Lower leg skin (tissue), 4 donors: ENCODE measurements around the gene CMTM8. TPM values are rescaled to one million over a fixed set of nuclear protein-coding genes. Genes with fewer than 3 reads are reported as not detected.
A peak's percentile ranks its signal among the peaks of the same experiment; 100 is the strongest.
"Not testable (repeated sequence)": the region's sequence is repeated elsewhere in the genome, so short reads cannot be mapped to it uniquely, and the experiment has no call there.

Experiments used
- DNase-seq, 2 donors: peaks; one replicate each; pipeline ENCODE4 v3.0.0-alpha.2; 2019; ENCODE audit warnings: low spot score in 2 of 2
- H3K4me3 ChIP-seq: fragments of 200-600 bp; sonication (generic); 2 replicates; pipeline ENCODE4 v1.5.1; 2017; ENCODE audit warnings: mild to moderate bottlenecking, low read depth; ENCODE audit not compliant: poor library complexity, severe bottlenecking
- POLR2A ChIP-seq, 2 donors: fragments of 450-650 bp; IDR thresholded peaks; one replicate each; pipeline ENCODE4 v1.6.1; 2016 to 2017; ENCODE audit warnings: antibody characterized with exemption in 2 of 2, mild to moderate bottlenecking in 1 of 2, moderate library complexity in 1 of 2
- WGBS, 2 donors: methylation state at CpG; one replicate each; pipeline ENCODE4 v1.1.5; 2018; 5-methylcytosine and 5-hydroxymethylcytosine counted together
- intact Hi-C: fragments of 100-400 bp; cut with DNase I; formaldehyde crosslinking; loops from one replicate; pipeline ENCODE4 v1.15.0; 2023; ENCODE audit warnings: low total_unique reads
- total RNA-seq, 4 donors: library from RNA; depleted of rRNA; stranded (reverse); fragments of >200 nt; gene quantifications; one replicate each; pipeline ENCODE4 v1.1.0, GENCODE V29; 2016
- TF ChIP-seq, protein P1 (sequence below), 3 donors: fragments of 450-650 bp; IDR thresholded peaks; one replicate each; pipeline ENCODE4 v1.5.1; 2016; ENCODE audit warnings: antibody characterized with exemption in 3 of 3, mild to moderate bottlenecking in 3 of 3, moderate library complexity in 2 of 3

The CMTM8 gene
- total RNA-seq, 4 donors from 2014 or later = 11.0 to 24.7 (median 15.5) TPM

DNA sequence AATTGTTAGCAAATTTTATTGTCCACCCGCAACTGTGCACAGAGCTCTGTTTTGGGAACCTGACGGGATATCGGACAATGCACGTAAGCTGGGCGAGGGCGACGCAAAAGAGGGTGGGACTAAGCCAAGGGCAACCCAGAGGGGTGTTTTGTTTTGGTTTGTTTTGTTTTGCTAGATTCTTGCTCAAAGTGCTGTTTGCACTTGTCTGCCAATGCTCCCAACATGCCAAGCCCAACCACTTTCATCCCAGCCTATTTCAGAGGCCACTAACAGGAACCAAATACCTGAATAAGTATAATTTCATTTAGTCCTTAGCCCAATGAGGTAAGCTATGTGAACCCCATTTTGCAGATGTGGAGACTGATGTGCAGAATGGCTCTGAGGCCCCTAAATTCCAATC, 143.4 kb downstream of the CMTM8 start:
- intact Hi-C loops = no loop called here
- H3K4me3 ChIP-seq = no peak overlapping the region
- 55 to 75% methylated on average over 7 of the region's 7 CpGs for WGBS, 2 donors
- DNase-seq = no peak
- no peak for TF ChIP-seq POLR2A (IDR thresholded peaks at IDR 0.05)
- TF ChIP-seq, protein P1, sequence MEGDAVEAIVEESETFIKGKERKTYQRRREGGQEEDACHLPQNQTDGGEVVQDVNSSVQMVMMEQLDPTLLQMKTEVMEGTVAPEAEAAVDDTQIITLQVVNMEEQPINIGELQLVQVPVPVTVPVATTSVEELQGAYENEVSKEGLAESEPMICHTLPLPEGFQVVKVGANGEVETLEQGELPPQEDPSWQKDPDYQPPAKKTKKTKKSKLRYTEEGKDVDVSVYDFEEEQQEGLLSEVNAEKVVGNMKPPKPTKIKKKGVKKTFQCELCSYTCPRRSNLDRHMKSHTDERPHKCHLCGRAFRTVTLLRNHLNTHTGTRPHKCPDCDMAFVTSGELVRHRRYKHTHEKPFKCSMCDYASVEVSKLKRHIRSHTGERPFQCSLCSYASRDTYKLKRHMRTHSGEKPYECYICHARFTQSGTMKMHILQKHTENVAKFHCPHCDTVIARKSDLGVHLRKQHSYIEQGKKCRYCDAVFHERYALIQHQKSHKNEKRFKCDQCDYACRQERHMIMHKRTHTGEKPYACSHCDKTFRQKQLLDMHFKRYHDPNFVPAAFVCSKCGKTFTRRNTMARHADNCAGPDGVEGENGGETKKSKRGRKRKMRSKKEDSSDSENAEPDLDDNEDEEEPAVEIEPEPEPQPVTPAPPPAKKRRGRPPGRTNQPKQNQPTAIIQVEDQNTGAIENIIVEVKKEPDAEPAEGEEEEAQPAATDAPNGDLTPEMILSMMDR (IDR thresholded peaks at IDR 0.05) = no peak

DNA sequence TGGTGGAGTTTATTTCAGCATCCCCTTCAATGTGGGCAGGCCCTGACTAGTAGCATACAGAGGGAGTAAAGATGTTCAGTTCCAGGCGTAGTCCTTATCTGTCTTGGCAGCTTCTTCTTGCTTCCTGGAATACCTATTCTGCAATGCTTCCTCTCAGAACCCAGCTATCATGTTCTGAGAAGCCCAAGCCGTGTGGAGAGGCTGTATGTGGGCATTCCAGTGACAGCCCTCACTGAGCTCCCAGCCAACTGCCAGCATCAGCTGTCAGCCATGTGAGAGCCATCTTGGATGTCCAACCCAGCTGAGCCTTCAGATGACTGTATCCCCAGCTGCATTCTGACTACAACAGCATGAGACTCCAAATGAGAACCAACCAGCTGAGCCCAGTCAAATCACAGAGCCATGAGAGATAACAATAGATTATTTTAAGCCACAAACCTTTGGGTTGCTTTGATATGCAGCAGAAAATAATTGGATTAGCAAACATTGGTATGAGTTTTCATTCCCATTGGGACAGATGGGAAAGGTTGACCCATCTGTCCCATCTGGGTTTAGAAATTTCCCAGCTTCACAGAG, 144.7 kb downstream of the CMTM8 start:
- no peak for TF ChIP-seq POLR2A (IDR thresholded peaks at IDR 0.05)
- TF ChIP-seq, protein P1 (IDR thresholded peaks at IDR 0.05) = no peak
- H3K4me3 ChIP-seq = no peak overlapping the region
- 57 to 63% methylated on average over 2 of the region's 2 CpGs for WGBS, 2 donors
- DNase-seq = no peak
- intact Hi-C loops = no loop called here

DNA sequence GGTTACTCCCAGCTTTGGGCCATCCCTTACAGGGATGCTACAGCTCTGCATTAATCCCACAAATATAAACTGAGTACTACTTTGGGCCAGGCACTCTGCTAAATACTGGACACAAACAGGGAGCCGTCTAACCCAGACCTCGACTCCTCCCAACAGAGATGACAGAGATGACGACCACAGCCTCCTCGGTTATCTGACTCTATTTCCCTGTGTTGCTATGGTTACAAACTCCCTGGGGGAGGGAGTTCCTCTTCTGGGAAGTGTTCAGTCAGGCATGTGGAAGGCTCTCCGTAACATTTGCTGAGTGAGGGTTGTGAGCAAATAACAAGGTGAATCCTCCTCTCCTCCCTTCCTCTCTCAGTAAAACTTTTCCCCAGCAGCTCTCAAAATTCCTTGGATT, 146.5 kb downstream of the CMTM8 start:
- H3K4me3 ChIP-seq = no peak overlapping the region
- TF ChIP-seq POLR2A (IDR thresholded peaks at IDR 0.05) = no peak
- intact Hi-C loops = no loop called here
- no peak for DNase-seq
- WGBS, 2 donors = 33 to 38% methylated on average over 5 of the region's 5 CpGs

- no peak for DNase-seq
- intact Hi-C loops = no loop called here
- 91% methylated on average over 2 of the region's 2 CpGs for WGBS, 2 donors
- no peak for TF ChIP-seq POLR2A (IDR thresholded peaks at IDR 0.05)
- TF ChIP-seq, protein P1 (IDR thresholded peaks at IDR 0.05) = no peak
- H3K4me3 ChIP-seq = no peak overlapping the region
Observed at GRCh38 chr3:32387512-32387911, 149.0 kb downstream of the CMTM8 start.

- WGBS, 2 donors = 81 to 98% methylated on average over 2 of the region's 2 CpGs
- DNase-seq, intact Hi-C loops, H3K4me3 ChIP-seq: not testable (repeated sequence)
Observed at GRCh38 chr3:32389577-32389976, 151.1 kb downstream of the CMTM8 start.

- WGBS, 2 donors = 1 to 10% methylated on average over 47 to 57 of the region's 107 CpGs
- peak; percentile 49 to 93 for DNase-seq
- H3K4me3 ChIP-seq = peak within 1 kb of the TSS; percentile 51
- intact Hi-C loops = no loop called here
- TF ChIP-seq, protein P1 (IDR thresholded peaks at IDR 0.05) = no peak
- no peak for TF ChIP-seq POLR2A (IDR thresholded peaks at IDR 0.05)
Observed at GRCh38 chr3:32391643-32392535, 153.4 kb downstream of the CMTM8 start, which contains the start of gene CMTM7. CMTM7 (plus strand) TSS chr3:32391853; CDS start chr3:32391907, 54 bp downstream.
